K562 (cell line): Measurements from ENCODE around the gene ASPHD1. TPM values are rescaled to one million over a fixed set of nuclear protein-coding genes. Genes with fewer than 3 reads are reported as not detected.

Experiments used
- ATF1 ChIP-seq, 2 experiments: fragments of 450-650 bp in 1 of 2; IDR thresholded peaks; 2 replicates each; pipeline ENCODE4 v1.6.1; 2016; ENCODE audit warnings: missing compliant biosample characterization in 1 of 2, missing genetic modification characterization in 1 of 2
- CHD2 ChIP-seq: IDR thresholded peaks from 2 replicates; pipeline ENCODE4 v1.6.1; 2011; ENCODE audit warnings: low read depth, low read length
- CHD4 ChIP-seq: fragments of 200-600 bp; sonication (generic); IDR thresholded peaks from 3 replicates; pipeline ENCODE4 v1.6.1; 2012; ENCODE audit warnings: low read depth, mild to moderate bottlenecking, mixed read lengths, low read length, inconsistent platforms; ENCODE audit not compliant: insufficient read depth, insufficient replicate concordance, poor library complexity, severe bottlenecking
- DNMT1 ChIP-seq: fragments of 450-650 bp; IDR thresholded peaks from 2 replicates; pipeline ENCODE4 v1.6.1; 2016; ENCODE audit warnings: antibody characterized with exemption, mild to moderate bottlenecking
- ELK1 ChIP-seq: sonication (generic); formaldehyde crosslinking; IDR thresholded peaks from 2 replicates; pipeline ENCODE4 v1.8.1; 2022; ENCODE audit warnings: missing genetic modification reagents
- HDGF ChIP-seq: fragments of 450-650 bp; IDR thresholded peaks from 2 replicates; pipeline ENCODE4 v1.6.1; 2016
- HNRNPL ChIP-seq: fragments of 200-400 bp; formaldehyde crosslinking; IDR thresholded peaks from 2 replicates; pipeline ENCODE4 v1.6.1; 2017; ENCODE audit warnings: low read depth, mild to moderate bottlenecking, low read length
- KLF6 ChIP-seq: fragments of 250-450 bp; sonication (Bioruptor Pico); IDR thresholded peaks from 2 replicates; pipeline ENCODE4 v1.4.0; 2020; ENCODE audit warnings: mild to moderate bottlenecking, moderate library complexity, borderline replicate concordance
- MED1 ChIP-seq: sonication (generic); formaldehyde crosslinking; IDR thresholded peaks from 2 replicates; pipeline ENCODE4 v1.8.1; 2023; ENCODE audit warnings: missing genetic modification reagents, borderline replicate concordance
- NCOA4 ChIP-seq: fragments of 450-650 bp; IDR thresholded peaks from 2 replicates; pipeline ENCODE4 v1.6.1; 2018; ENCODE audit warnings: mild to moderate bottlenecking; ENCODE audit not compliant: partially characterized antibody
- NFIX ChIP-seq: fragments of 250-450 bp; sonication (Bioruptor Pico); IDR thresholded peaks from 2 replicates; pipeline ENCODE4 v1.4.0; 2020; ENCODE audit warnings: low read depth, mild to moderate bottlenecking, moderate library complexity
- NR0B1 ChIP-seq: fragments of 450-650 bp; IDR thresholded peaks from one replicate; pipeline ENCODE4 v1.6.1; 2018; ENCODE audit warnings: mild to moderate bottlenecking, moderate library complexity; ENCODE audit not compliant: partially characterized antibody
- PHF8 ChIP-seq: fragments of 200-600 bp; sonication (generic); IDR thresholded peaks from 2 replicates; pipeline ENCODE4 v1.6.1; 2012; ENCODE audit warnings: mixed run types, mild to moderate bottlenecking, inconsistent platforms, low read length, moderate library complexity, borderline replicate concordance
- STAT5B ChIP-seq: fragments of 250-450 bp; sonication (Bioruptor Pico); IDR thresholded peaks from 2 replicates; pipeline ENCODE4 v1.8.0; 2021; ENCODE audit warnings: mild to moderate bottlenecking, inconsistent platforms
- ZC3H8 ChIP-seq: fragments of 450-650 bp; IDR thresholded peaks from 2 replicates; pipeline ENCODE4 v1.6.1; 2017
- ZNF354B ChIP-seq: fragments of 250-450 bp; sonication (Bioruptor Pico); IDR thresholded peaks from 2 replicates; pipeline ENCODE4 v1.4.0; 2020
- polyA plus RNA-seq, 8 experiments: library from polyadenylated mRNA; depleted of rRNA in 4 of 8; stranded (reverse) in 5 of 8; unstranded in 3 of 8; fragments of >200 nt; fragmentation: Nextera tagmentation in 2 of 8; fragmentation: Illumina TruSeq in 1 of 8; extraction: Ambion mirVana in 2 of 8; extraction: Trizol in 1 of 8; gene quantifications; 2 replicates each; pipeline versions ENCODE4 v1.2.1 to v1.2.3, GENCODE V29; 2011 to 2014; ENCODE audit warnings: inconsistent platforms in 1 of 8, missing spikeins in 1 of 8
- total RNA-seq, 7 experiments: library from RNA; depleted of rRNA in 6 of 7; stranded (reverse); fragments of >200 nt in 6 of 7; fragmentation: Illumina TruSeq in 2 of 7; extraction: Trizol in 2 of 7; gene quantifications; 2 replicates each; pipeline versions ENCODE4 v1.2.1 to v1.2.3, GENCODE V29; 2011 to 2021; ENCODE audit warnings: low replicate concordance in 1 of 7
- TF ChIP-seq, protein P1 (sequence below): fragments of 450-650 bp; IDR thresholded peaks from 2 replicates; pipeline ENCODE4 v1.6.1; 2018; ENCODE audit not compliant: partially characterized antibody
- TF ChIP-seq, protein P2 (sequence below): sonication (generic); formaldehyde crosslinking; IDR thresholded peaks from 2 replicates; pipeline ENCODE4 v1.8.0; 2022; ENCODE audit warnings: mild to moderate bottlenecking, missing genetic modification reagents

The ASPHD1 gene
- total and polyA plus RNA-seq, 9 of the 15 experiments (the other 6 are each of a cell fraction or from before 2014, with no cell fraction given) = 0.03 to 0.70 (median 0.24) TPM; not detected in 5

DNA sequence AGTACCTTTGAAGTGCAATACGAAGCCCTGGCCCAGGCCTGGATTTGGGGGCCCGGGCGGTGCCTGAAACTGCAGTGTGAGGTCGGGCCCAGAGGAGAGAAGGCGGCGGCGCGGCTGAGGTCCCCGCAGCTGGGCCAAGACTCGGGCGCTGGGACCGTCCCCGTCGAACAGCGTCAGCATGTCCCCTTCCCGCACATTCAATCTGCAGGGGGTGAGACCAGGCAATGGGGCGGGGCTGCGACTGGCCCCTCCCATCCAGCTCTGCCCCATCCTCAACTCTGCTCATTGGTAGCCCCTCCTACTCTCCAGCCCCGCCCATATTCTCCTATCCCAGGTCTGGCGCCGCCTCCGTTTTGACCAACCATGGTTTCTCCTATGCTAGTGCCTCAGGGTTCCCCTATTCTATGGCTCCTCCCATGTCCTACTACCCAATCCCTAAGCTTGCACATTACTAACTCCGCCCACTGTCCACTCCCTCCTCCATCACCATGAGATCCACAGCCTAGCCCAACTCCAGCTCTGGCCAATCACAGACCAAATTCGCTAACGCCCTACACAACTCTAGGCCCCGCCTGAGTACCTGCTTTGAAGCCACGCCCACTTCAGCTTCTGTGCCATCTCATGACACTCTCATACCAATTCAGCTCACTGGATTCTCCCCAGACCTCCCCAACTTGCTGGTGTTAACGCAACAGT, 22.9 kb upstream of the ASPHD1 start (continued):
- TF ChIP-seq, protein P1, sequence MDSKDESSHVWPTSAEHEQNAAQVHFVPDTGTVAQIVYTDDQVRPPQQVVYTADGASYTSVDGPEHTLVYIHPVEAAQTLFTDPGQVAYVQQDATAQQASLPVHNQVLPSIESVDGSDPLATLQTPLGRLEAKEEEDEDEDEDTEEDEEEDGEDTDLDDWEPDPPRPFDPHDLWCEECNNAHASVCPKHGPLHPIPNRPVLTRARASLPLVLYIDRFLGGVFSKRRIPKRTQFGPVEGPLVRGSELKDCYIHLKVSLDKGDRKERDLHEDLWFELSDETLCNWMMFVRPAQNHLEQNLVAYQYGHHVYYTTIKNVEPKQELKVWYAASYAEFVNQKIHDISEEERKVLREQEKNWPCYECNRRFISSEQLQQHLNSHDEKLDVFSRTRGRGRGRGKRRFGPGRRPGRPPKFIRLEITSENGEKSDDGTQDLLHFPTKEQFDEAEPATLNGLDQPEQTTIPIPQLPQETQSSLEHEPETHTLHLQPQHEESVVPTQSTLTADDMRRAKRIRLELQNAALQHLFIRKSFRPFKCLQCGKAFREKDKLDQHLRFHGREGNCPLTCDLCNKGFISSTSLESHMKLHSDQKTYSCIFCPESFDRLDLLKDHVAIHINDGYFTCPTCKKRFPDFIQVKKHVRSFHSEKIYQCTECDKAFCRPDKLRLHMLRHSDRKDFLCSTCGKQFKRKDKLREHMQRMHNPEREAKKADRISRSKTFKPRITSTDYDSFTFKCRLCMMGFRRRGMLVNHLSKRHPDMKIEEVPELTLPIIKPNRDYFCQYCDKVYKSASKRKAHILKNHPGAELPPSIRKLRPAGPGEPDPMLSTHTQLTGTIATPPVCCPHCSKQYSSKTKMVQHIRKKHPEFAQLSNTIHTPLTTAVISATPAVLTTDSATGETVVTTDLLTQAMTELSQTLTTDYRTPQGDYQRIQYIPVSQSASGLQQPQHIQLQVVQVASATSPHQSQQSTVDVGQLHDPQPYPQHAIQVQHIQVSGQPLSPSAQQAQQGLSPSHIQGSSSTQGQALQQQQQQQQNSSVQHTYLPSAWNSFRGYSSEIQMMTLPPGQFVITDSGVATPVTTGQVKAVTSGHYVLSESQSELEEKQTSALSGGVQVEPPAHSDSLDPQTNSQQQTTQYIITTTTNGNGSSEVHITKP = peak; percentile 90
- TF ChIP-seq HDGF (peak; percentile 99), STAT5B (CRISPR knock-in tag) (no peak), ELK1 (no peak), HNRNPL (no peak), CHD4 (no peak), PHF8 (peak; percentile 28; the same call in 1 of the 2 replicates), NR0B1 (no peak), DNMT1 (no peak), MED1 (CRISPR knock-in tag) (no peak), ZNF354B (CRISPR knock-in tag) (no peak), KLF6 (CRISPR knock-in tag) (no peak), ZC3H8 (no peak), ATF1 (CRISPR knock-in tag; IDR thresholded peaks at IDR 0.05) (no peak), ATF1 (tag; IDR thresholded peaks at IDR 0.05) (peak; percentile 24; the same call in 1 of the 2 replicates), NCOA4 (no peak), CHD2 (no peak), NFIX (CRISPR knock-in tag) (no peak)
- TF ChIP-seq, protein P2, sequence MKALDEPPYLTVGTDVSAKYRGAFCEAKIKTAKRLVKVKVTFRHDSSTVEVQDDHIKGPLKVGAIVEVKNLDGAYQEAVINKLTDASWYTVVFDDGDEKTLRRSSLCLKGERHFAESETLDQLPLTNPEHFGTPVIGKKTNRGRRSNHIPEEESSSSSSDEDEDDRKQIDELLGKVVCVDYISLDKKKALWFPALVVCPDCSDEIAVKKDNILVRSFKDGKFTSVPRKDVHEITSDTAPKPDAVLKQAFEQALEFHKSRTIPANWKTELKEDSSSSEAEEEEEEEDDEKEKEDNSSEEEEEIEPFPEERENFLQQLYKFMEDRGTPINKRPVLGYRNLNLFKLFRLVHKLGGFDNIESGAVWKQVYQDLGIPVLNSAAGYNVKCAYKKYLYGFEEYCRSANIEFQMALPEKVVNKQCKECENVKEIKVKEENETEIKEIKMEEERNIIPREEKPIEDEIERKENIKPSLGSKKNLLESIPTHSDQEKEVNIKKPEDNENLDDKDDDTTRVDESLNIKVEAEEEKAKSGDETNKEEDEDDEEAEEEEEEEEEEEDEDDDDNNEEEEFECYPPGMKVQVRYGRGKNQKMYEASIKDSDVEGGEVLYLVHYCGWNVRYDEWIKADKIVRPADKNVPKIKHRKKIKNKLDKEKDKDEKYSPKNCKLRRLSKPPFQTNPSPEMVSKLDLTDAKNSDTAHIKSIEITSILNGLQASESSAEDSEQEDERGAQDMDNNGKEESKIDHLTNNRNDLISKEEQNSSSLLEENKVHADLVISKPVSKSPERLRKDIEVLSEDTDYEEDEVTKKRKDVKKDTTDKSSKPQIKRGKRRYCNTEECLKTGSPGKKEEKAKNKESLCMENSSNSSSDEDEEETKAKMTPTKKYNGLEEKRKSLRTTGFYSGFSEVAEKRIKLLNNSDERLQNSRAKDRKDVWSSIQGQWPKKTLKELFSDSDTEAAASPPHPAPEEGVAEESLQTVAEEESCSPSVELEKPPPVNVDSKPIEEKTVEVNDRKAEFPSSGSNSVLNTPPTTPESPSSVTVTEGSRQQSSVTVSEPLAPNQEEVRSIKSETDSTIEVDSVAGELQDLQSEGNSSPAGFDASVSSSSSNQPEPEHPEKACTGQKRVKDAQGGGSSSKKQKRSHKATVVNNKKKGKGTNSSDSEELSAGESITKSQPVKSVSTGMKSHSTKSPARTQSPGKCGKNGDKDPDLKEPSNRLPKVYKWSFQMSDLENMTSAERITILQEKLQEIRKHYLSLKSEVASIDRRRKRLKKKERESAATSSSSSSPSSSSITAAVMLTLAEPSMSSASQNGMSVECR (CRISPR knock-in tag) = no peak
